Left kidney (tissue), 2 donors: ENCODE data around the gene HAVCR2. TPM values are rescaled to one million over a fixed set of nuclear protein-coding genes. Genes with fewer than 3 reads are reported as not detected.
"Not testable (repeated sequence)": the region's sequence is repeated elsewhere in the genome, so short reads cannot be mapped to it uniquely, and the experiment has no call there.

ENCODE experiments used
- DNase-seq: peaks from one replicate; pipeline ENCODE4 v3.0.0-alpha.2; 2013
- polyA plus RNA-seq: library from polyadenylated mRNA; unstranded; fragments of 120-200 nt; gene quantifications from one replicate; pipeline ENCODE4 v1.2.1, GENCODE V29; 2013; ENCODE audit not compliant: insufficient read length

HAVCR2 gene
- polyA plus RNA-seq, 1 donor, result 18.2 TPM

DNA sequence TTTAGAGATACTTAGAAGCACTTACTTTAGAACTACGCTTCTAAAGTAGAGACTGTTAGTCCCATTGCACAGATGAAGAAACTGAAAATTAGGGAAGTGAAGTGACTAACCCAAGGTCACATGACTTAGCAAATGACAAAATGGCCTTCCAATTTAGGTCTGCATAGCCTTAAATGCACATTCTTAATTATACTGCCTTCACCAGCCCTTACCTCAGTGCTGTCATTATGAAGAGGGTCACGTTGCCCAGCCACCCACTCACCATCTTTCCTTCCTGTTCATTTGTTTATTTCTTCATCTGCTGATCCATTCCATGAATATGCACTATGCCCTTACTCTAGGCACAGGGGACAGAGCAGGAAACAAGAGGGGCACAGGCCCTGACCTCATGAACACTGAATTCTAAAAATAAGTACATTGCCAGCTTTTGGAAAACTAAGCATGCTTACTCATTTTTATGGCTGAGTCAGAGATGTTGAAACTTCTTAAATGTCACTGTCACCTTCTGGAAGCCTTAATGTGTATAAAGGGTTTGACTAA, 8.6 kb downstream of the HAVCR2 start:
- DNase-seq, result no peak

DNA sequence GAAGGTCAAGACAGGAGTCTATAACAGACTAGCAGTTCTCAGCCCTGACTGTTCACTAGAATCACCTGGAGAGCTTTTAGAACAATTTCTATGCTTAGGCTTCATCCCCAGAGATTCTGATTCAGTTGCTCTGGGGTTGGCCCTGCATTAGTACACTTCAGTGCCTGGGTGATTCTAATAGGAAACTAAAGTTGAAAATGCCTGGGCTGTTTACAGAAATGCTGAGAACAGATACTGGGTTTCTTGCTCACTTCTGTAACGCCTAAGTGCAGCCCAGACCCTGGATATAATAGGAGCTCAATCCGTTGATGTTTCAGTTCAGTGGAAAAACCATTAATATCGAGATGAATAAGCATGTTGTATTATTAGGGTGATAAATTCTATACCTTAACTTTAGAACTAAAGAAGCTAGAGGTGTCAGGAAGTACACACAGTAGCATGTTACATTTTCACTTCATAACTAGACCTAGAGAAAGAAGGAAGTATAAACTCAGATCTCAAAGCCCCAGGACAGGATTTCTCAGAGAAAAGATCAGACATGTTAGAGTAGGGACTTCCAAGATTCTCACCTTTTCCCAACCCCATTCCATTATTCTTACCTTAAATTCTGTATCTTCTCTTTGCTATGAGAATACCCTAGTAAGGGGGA, 20.4 kb downstream of the HAVCR2 start:
- DNase-seq, result no peak

DNA sequence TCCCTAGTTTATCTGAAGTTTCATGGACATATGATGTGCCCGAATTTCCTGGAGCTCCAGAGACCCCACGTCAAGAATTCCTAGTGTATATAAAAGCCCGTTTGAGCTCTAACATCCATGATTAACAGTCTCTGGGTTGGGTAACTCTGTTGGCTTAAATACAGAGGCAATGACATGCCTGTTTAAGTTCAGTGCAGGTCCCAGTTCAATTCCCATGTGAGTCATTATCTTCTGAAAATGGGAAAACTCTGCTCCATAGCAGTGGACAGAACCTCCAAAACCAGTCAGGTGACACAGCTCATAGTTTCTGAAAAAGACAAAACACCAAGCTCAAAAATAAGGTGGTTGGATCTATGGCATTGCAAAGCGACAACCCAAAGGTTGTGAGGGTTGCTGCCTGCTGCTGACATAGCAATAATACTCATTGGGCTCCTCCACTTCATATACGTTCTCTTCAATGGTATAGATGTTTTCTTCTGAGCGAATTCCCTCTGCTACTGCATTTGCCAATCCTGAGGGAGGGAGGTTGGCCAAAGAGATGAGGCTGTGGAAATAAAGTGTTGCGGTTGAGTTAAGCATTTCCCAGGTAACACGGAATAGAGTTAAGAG, 22.0 kb downstream of the HAVCR2 start:
- DNase-seq, result no peak

DNA sequence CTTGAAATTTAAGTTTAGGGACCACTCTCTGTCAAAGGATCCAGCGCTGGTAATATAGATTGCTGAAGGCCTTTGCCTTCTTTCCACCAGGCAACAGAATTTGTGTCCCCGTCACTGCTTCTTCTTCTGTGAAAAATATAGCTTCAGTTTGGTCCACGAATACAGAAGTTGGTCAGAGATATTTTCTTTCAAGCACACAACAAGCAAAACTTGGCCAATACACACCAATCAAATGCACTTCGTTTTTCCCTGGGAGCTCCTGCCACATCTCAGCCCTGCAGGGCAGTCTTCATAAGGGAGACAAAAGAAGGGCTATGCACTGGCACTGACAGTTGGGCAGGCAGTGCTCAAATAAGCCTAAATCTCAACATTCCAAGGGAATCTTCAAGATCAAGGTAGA, 22.9 kb downstream of the HAVCR2 start:
- DNase-seq, result no peak

DNA sequence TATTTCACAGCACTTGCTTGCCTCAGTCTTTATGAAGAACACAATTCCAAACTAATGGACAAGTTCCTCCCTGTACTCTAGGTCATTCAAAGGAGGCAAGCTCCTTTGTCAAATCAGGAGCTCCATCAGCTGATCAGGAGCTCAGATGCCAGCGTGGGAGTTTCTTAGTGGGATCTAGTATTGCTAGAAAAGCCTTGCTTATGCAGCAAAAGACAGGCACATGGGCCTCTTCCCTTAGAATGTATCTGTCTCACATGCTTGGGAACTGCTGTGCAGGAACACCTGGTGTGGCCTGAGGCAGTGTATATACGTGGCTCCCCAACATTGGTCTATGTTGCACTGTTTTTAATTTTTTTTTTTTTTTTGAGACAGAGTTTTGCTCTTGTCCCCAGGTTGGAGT, 28.6 kb downstream of the HAVCR2 start:
- peak; percentile 17 for DNase-seq

DNA sequence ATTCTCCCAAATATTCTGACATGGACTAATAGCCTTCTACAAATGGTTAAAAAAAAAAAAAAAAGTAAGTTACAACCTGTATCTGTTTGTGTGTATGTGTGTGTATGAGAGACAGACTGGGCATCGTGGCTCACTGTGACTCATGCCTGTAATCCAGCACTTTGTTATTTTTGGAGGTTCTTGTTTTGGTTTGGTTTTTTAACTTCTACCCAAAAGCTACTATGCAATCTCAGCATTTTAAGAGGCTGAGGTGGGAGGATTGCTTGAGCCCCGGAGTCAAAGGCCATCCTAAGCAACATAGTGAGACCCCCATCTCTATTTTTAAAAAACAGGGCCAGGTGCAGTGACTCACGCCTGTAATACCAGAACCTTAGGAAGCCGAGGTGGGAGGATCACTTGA, 32.3 kb downstream of the HAVCR2 start:
- DNase-seq, result no peak

DNA sequence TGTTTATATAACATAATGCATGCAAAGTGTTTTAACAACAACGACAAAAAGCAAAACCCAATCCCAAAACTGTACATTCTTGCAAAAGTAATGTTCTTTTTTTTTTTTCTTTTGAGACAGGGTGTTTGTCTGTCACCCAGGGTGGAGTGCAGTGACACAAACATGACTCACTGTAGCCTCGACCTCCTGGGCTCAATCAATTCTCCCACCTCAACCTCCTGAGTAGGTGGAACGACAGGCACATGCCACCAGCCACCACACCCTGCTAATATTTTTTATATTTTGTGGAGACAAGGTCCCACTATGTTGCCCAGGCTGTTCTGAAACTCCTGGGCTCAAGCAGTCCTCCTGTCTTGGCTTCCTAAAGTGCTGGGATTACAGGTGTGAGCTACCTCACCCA, 36.3 kb downstream of the HAVCR2 start:
- no peak for DNase-seq

DNA sequence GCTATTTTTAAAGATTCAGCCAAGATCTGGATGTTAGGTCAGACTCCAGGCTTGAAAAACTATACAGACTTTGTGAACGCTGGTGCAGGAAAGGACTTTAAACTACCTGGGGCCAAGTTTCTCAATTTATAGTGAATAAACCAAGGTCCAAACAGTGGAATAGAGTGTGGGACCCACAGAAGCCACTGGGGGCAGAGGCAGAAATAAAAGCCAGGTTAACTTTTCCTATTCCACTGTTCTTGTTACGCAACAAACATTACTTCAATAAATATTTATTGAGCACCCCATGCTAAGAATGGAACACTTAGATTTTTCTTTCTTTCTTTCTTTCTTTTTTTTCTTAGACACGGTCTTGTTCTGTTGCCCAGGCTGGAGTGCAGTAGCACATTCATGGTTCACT, 38.9 kb downstream of the HAVCR2 start:
- no peak for DNase-seq

DNA sequence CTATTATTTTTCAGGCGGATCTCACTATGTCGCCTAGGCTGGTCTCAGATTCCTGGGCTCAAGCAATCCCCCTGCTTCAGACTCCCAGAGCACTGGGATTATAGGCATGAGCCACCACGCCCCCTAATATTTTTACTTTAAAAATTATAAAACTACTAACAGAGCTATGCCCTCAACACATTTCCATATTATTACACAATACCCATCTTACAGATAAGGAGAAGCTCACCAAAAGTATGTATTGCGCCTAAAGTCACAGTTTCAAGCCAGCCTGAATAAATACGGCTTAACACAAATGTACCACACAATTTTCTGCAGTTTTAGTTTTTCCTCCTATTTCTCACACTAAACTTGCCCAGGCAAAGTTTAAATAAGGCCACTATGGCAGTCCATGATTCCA, 40.1 kb downstream of the HAVCR2 start:
- no peak for DNase-seq

DNA sequence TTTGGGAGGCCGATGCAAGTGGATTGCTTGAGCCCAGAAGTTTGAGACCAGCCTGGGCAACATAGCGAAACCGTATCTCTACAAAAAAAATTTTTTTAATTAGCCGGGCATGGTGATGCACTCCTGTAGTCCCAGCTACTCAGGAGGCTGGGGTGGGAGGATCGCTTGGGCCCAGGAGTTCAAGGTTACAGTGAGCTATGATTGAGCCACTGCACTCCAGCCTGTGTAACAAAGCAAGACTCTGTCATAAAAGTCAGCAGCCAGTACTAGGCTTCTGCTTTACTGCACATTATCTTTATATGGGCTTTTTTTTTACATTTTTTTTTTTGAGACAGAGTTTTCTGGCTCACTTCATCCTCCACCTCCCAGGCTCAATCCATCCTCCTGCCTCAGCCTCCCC, 40.5 kb downstream of the HAVCR2 start:
- no peak for DNase-seq

DNA sequence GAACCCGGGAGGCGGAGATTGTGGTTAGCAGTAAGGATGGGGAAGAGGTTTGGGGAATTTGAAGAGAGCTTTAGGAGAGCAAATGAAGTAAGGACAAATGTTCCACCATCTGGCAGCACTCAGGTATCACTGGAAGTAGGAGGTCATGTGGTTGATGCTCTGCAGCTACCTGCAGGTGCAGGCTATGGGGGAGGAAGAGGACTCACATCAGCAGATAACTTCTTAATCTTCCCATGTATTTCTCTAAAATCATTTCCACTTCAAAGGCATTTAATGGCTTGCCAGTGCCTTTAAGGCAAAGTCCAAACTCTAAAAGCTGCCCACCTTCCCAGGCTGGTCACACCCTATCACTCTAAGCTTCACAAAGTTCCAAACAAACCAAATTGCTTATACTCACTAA, 41.8 kb downstream of the HAVCR2 start:
- DNase-seq, result no peak

DNA sequence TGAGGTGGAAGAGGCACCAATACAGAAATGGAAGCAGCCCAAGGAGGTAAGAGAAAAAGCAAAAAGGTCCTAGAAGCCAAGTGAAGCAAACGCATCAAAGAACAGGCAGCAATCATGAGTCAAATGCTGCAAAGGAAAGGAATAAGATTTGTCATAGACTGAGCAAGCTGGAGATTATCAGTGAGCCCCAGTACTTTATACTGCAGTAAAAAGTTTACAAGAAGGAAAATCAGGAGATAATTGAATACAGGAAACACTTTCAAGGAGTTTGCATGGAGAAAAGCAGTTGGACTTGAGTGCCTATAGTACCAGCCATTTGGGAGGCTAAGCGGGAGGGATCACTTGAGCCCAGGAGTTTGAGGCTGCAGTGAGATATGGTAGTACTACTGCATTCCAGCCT, 42.8 kb downstream of the HAVCR2 start:
- no peak for DNase-seq

DNA sequence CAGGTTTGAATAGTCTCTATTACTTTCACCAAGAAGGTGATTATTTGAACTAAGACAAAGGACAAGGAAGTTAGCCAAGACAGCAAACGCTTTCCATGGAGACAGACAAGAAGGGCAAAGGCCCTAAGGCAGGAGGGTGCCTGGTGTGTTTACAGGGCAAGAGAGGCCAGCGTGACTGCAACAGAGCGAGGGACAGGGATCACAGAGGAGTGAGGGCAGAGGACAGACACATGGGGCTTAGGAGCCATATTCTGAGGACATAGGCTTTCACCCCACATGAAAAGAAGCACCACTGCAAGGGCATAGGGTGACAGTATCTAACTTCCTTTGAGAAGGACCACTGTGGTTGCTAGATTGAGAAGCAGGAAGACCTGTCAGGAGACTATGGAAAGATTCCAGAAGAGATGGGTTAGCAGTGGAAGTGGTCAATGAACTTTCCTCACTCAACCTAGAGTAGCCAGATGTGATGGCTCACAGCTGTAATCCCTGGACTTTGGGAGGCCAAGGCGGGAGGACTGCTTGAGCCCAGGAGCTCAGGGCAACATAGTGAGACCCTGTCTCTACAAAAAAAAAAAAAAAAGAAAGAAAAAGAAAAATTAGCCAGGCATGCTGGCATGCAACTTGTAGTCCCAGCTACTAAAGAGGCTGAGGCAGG, 44.9 kb downstream of the HAVCR2 start:
- DNase-seq, result no peak

DNA sequence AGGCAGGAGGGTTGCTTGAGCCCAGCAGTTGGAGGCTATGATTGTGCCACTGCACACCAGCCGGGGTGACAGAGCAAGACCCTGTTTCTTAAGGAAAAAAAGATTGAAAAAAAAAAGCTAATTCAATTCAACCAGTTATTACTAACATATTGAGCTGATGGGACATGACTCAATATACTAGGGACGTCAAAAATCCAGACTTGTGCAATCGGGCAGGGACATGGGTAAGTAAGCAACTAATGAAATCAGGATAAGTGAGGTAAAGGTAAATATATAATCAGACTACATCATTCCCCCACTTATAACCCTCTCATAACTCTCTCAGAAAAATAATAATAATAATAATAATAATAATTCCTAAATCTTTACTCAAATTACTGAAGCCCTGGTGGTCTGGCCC, 49.0 kb downstream of the HAVCR2 start:
- DNase-seq, result no peak

DNA sequence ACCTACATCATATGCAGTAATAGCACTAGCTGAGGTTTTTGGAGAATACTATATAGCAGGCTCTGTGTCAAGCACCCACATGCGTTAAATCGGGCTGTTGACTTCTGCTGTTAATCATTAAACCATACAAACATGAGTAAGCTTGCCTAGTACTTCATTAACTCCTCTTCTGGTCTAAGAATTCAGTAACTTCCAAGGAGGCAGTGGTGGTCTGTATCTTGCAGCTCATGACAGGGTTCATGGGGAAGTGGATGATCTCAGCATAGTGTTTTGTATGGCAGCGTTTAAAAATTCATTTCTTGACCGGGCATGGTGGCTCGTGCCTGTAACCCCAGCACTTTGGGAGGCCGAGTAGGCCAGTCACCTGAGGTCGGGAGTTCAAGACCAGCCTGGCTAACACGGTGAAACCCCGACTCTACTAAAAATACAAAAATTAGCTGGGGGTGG, 49.7 kb downstream of the HAVCR2 start, which contains the start of gene HAVCR1:
Gene HAVCR1 (minus strand): TSS at position 24 of the 447 bp plus-strand sequence. CDS start 1,173 bp downstream, outside the sequence.
- peak; percentile 27 for DNase-seq

DNA sequence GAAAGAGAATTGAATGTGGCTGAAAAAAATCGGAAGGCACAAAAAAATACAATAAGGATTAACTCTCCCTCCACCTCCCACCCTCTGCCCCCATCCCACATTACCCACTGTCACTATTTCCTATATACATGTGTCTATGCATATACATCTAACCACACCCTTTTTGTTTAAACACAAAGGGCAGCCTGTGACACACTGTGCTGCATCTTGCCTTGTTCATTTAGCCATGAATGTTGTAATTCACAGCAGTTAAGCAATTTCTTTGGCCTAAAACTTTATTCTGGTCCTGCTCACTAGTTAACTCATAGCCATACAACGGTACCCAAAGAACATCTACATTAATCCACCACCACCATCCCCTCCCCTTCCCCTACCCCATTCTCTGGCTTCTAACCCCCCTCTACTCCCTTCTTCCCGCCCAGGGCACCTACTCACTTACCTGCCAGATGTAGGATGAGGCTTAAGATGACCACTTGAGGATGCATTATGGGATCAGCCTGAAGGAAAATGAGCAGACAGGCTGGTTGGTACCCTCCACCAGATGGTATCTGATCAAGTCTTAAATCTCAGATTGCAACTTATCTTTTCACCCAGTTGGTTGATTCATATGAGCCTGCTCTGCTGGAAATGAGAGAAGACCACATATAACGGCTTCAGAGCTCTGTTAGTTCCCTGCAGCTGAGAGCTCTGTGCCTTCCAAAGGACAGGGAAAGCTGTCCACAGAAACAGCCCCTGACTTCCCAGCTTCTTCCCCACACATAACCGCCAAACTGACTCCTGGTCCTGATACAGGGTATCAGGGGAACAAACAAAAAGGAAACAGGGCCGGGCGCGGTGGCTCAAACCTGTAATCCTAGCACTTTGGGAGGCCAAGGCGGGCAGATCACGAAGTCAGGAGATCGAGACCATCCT, 51.1 kb downstream of the HAVCR2 start:
- no peak for DNase-seq

DNA sequence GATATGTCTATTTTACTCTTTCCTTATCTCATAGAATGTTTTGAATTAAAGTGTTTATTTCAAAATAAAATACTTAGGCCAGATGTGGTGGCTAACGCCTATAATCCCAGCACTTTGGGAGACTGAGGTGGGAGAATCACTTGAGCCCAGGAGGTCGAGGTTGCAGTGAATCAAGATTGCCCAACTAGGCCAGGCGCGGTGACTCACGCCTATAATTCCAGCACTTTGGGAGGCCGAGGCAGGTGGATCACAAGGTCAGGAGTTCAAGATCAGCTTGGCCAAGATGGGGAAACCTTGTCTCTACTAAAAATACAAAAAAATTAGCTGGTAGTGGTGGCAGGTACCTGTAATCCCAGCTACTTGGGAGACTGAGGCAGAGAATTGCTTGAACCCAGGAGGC, 52.0 kb downstream of the HAVCR2 start:
- DNase-seq, result not testable (repeated sequence)

DNA sequence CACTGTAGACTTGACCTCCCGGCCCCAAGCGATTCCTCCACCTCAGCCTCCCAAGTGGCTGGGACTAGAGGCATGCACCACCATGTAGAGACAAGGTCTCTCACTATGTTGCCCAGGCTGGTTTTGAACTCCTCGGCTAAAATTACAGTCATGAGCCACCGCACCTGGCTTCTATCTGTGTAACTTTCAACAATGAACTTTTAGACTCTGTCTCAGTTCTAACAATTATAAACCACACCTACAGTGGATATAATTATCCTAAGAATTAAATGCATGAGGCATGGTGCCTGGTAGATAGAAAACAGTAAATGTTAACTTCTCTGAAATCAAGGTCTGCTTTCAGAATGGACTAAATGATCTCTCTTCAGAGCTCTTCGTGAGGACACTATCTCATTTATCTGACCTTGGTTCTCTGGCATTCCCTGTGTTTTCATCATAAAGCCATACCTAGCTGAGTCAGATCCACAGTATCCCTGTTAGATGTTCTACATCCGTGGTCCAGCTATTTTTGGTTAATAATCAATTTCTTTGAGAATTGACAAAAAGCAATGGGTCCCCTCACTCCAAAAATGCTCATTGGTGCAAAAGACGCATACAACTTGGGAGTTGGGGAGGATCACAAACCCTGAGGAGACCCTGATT, 57.1 kb downstream of the HAVCR2 start:
- DNase-seq, result no peak

DNA sequence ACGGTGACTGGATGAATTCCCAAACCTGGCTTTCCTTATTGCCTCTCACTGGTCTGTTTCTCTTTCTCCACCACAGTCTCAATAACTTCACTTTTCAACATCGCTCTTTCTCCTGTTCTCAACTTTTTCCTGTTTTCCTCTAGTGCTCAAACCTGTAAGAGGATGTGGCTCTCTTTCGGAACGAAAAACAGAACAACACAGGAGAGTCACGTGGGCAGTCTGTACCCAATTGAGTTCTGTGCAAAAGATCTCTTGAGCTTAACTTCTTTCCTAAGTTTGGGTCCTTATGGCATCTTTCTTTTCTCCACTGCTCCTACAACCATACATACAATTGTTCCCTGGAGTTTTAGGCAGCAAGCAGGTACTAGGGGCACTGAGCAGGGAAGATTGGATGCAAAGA, 58.8 kb downstream of the HAVCR2 start:
- DNase-seq, result no peak

DNA sequence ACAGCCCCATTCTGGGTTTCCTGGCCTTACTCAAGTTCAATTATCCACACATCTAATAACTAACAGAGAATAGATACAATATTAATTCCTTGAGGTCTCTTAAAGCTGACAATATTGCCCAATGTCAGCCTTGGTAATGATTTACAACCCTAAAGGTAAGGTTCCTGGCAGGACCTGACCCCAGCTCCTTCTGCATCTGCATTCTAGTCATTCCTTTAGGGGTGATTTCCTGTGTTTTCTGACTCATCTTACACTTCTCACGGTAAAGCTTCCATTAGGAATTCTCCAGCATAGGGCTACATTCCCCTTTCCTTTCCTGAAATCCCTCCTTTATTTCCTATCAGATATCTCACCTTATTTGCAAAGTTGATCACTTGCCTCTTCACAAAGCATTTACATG, 59.2 kb downstream of the HAVCR2 start:
- no peak for DNase-seq

DNA sequence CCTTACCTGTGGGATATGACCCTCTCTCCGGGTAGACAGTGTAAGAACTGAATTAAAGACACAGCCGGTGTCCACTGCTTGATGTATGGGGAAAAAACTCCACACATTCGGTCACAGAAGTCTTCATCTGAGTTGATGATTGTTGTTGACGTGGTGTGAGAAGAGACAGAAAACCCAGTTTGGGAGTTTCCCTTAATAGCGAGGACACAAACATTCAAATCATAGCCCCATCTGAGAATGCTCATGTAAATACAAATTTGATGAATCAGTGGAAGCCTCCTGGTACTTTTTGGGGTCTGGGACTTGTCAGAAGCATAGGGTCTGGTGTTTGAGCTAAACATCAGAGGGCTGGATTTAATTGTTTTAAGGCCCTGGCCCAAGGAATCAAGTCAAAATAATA, 60.9 kb downstream of the HAVCR2 start:
- DNase-seq, result no peak

DNA sequence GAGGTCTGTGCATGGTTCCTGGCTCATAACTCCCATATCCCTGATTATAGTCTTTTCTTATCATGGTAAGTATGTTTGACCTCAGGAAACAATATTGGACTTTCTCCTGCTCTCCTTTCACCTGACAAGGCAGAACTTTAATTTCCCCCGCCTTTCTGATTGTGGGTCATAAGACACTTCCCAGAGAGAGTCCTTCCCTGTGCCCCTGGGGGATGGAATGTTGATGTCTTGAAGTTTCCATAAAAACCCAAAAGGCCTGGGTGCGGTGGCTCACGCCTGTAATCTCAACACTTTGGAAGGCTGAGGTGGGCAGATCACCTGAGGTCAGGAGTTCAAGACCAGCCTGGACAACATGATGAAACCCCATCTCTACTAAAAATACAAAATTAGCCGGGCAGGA, 61.8 kb downstream of the HAVCR2 start:
- not testable (repeated sequence) for DNase-seq
